HG03439 (cell line): ENCODE data around the gene KLHL40.

Experiments used
- ATAC-seq: cut with Tn5 transposase; IDR thresholded peaks from one replicate; pipeline ENCODE4 v1.9.1; 2021; ENCODE audit warnings: mild to moderate bottlenecking, moderate library complexity; ENCODE audit not compliant: unreplicated experiment

Gene KLHL40

GRCh38 chr3:42656680-42657610, 28.4 kb upstream of the KLHL40 start:
- ATAC-seq: no peak

GRCh38 chr3:42657675-42658074, 27.7 kb upstream of the KLHL40 start:
- no peak for ATAC-seq

- no peak for ATAC-seq
Observed at GRCh38 chr3:42658091-42658770, 27.1 kb upstream of the KLHL40 start.

- no peak for ATAC-seq
Observed at GRCh38 chr3:42658771-42659390, 26.5 kb upstream of the KLHL40 start.

- no peak for ATAC-seq
Observed at GRCh38 chr3:42659451-42660130, 25.7 kb upstream of the KLHL40 start.

- ATAC-seq: no peak
Observed at GRCh38 chr3:42660131-42660715, 25.1 kb upstream of the KLHL40 start.

GRCh38 chr3:42660898-42661297, 24.4 kb upstream of the KLHL40 start:
- no peak for ATAC-seq

GRCh38 chr3:42661593-42662022, 23.7 kb upstream of the KLHL40 start:
- ATAC-seq: no peak

- no peak for ATAC-seq
Observed at GRCh38 chr3:42662037-42662812, 23.1 kb upstream of the KLHL40 start.

- ATAC-seq: no peak
Observed at GRCh38 chr3:42662813-42663535, 22.4 kb upstream of the KLHL40 start.

- ATAC-seq: no peak
Observed at GRCh38 chr3:42663581-42664437, 21.5 kb upstream of the KLHL40 start.

- ATAC-seq: no peak
Observed at GRCh38 chr3:42664438-42664803, 20.9 kb upstream of the KLHL40 start.

- no peak for ATAC-seq
Observed at GRCh38 chr3:42665050-42665878, 20.1 kb upstream of the KLHL40 start.

GRCh38 chr3:42666022-42666421, 19.3 kb upstream of the KLHL40 start:
- ATAC-seq: no peak

GRCh38 chr3:42666577-42666998, 18.7 kb upstream of the KLHL40 start:
- no peak for ATAC-seq

- no peak for ATAC-seq
Observed at GRCh38 chr3:42667096-42667522, 18.2 kb upstream of the KLHL40 start.
